Stimulated activated naive B cell treated with anti-CD40 and anti-IgM and Interleukin-4, amounts not matched to agents 10 μg/mL and 1 μg/mL and 100 μg/mL, for 72 hours (primary cell): ENCODE data around the gene LIMK1.

Experiments used
- ATAC-seq, 2 donors: fragments of 150-1000 bp; cut with Tn5 transposase; replicated peaks; 2 replicates each; pipeline ENCODE4 v1.10.0; 2021; ENCODE audit warnings: moderate library complexity in 1 of 2
- DNase-seq: peaks from one replicate; pipeline ENCODE4 v3.0.0; 2021
- H3K27ac Mint-ChIP-seq: one replicate; pipeline ENCODE4 v1.8.0; 2022; ENCODE audit warnings: mild to moderate bottlenecking, mixed read lengths
- H3K27me3 Mint-ChIP-seq, 2 donors: one replicate each; pipeline ENCODE4 v1.8.0; 2022; ENCODE audit warnings: mixed read lengths in 2 of 2
- H3K36me3 Mint-ChIP-seq, 2 donors: one replicate each; pipeline ENCODE4 v1.8.0; 2022; ENCODE audit warnings: mixed read lengths in 2 of 2, mild to moderate bottlenecking in 1 of 2
- H3K4me1 Mint-ChIP-seq, 2 donors: one replicate each; pipeline ENCODE4 v1.8.0; 2022; ENCODE audit warnings: mixed read lengths in 2 of 2, mild to moderate bottlenecking in 1 of 2
- H3K4me3 Mint-ChIP-seq, 2 donors: one replicate each; pipeline ENCODE4 v1.8.0; 2022; ENCODE audit warnings: mild to moderate bottlenecking in 2 of 2, mixed read lengths in 2 of 2, moderate library complexity in 1 of 2
- H3K9me3 Mint-ChIP-seq, 2 donors: one replicate each; pipeline ENCODE4 v1.8.0; 2022; ENCODE audit warnings: mixed read lengths in 2 of 2, mild to moderate bottlenecking in 1 of 2

The LIMK1 gene

DNA sequence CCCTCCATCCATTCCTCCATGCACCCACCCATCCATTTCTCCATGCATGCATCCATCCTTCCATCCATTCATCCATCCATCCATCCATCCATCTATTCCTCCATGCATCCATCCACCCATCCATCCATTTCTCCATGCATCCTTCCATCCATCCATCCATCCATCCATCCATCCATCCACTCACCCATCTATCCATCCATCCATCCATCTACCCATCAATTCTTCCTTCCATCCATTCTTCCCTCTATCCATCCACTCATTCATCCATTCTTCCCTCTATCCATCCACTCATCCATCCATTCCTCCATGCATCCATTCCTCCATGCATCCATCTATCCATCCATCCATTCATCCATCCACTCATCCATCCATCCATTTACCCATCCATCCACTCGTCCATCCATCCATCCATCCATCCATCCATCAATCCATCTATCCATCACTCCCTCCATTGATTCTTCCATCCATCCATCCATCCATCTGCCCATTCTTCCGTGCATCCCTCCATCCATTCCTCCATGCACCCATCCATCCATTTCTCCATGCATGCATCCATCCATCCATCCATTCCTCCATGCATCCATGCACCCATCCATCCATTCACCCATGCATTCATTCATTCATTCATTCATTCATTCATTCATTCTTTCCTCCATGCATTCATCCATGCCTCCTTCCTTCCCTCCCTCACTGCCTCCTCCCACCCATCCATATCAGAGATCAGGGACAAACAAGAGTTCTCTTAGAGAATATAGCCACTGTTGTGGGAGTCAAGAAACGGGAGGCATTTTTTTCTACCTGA lies 33.4 kb upstream of the LIMK1 start:
- no peak for ATAC-seq
- H3K27ac Mint-ChIP-seq = no peak overlapping the region
- H3K4me3 Mint-ChIP-seq = no peak overlapping the region

GRCh38 chr7:74051193-74051592 lies 32.4 kb upstream of the LIMK1 start:
- Mint-ChIP-seq H3K27ac (no peak overlapping the region), H3K27me3 (peaks cover 3 to 9% of the 10 kb centered on the region in 2 donors)

More for the DNA sequence above, 33.4 kb upstream of the LIMK1 start:
- H3K36me3 Mint-ChIP-seq = no peaks in the 10 kb centered on the region
- H3K27me3 Mint-ChIP-seq = peaks cover 0 to 9% of the 10 kb centered on the region in 2 donors
- DNase-seq = no peak
- no peaks in the 10 kb centered on the region for H3K4me1 Mint-ChIP-seq
- H3K9me3 Mint-ChIP-seq = no peaks in the 10 kb centered on the region

DNA sequence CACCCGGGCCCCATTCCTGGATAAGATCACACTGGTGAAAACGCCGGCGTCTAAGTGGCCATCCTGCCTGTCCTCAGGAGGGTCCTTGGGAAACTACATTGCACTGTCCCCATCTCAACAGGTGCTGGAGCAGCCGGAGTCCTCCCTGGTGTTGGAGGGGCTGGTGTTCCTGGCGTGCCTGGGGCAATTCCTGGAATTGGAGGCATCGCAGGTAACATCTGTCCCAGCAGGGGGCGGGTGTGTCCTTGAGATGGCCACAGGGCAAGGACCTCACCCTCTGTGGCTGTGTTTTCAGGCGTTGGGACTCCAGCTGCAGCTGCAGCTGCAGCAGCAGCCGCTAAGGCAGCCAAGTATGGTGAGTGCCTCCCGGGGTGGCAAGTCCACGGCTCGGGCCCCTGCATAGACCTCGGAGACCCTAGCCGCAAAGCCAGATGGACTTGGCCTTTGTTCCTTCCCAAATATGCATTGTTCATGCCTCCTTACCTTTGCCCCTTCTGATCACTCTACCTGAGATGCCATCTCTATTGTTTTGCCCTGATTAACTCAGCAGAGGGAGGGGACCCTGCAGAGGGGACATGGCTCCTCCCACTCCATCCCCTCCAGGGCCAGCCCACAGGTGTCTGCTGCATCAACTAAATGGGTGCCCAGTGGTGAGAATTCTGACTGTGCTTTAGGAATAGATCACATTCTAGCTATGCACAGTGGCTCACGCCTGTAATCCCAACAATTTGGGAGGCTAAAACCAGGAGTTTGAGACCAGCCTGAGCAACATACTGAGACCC lies 31.8 kb upstream of the LIMK1 start:
- Mint-ChIP-seq H3K4me1 (no peaks in the 10 kb centered on the region), H3K27me3 (peaks cover 5 to 9% of the 10 kb centered on the region in 2 donors), H3K9me3 (no peaks in the 10 kb centered on the region), H3K27ac (no peak overlapping the region), H3K36me3 (no peaks in the 10 kb centered on the region), H3K4me3 (no peak overlapping the region)
- ATAC-seq = no peak
- DNase-seq = no peak

More at GRCh38 chr7:74051193-74051592, 32.4 kb upstream of the LIMK1 start:
- H3K4me3 Mint-ChIP-seq = no peak overlapping the region
- no peak for ATAC-seq
- H3K36me3 Mint-ChIP-seq = no peaks in the 10 kb centered on the region
- H3K4me1 Mint-ChIP-seq = no peaks in the 10 kb centered on the region
- no peaks in the 10 kb centered on the region for H3K9me3 Mint-ChIP-seq
- DNase-seq = no peak

GRCh38 chr7:74052628-74053027 lies 31.0 kb upstream of the LIMK1 start:
- Mint-ChIP-seq H3K4me1 (no peaks in the 10 kb centered on the region), H3K4me3 (no peak overlapping the region), H3K27ac (no peak overlapping the region), H3K36me3 (no peaks in the 10 kb centered on the region), H3K9me3 (no peaks in the 10 kb centered on the region), H3K27me3 (peaks cover 7 to 9% of the 10 kb centered on the region in 2 donors)
- ATAC-seq (no peak), DNase-seq (no peak)

DNA sequence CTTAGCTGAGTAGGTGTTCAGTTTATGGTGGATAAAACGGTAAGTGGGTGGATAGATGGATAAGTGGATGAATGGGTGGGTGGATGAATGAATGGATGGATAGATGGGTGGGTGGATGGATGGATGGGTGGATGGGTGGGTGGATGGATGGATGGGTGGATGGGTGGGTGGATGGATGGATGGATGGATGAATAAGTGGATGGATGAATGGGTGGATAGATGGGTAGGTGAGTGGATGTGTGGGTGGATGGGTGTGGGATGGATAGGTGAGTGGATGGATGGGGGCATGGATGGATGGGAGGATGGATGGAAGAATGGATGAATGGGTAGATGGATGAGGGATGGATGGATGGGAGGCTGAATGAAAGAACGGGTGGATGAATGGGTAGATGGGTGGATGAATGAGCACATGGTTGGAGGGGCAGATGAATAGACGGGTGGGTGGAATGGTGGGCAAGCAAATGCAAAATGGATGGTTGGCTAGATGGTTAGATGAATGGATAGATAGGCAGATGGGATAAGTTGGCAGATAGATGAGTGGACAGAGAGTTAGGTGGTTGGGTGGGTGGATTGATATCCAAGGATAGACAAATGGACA lies 29.9 kb upstream of the LIMK1 start:
- H3K27ac Mint-ChIP-seq = no peak overlapping the region
- H3K4me1 Mint-ChIP-seq = no peaks in the 10 kb centered on the region
- H3K4me3 Mint-ChIP-seq = no peak overlapping the region
- H3K27me3 Mint-ChIP-seq = peaks cover 15% of the 10 kb centered on the region in 2 donors
- no peak for ATAC-seq
- DNase-seq = no peak
- no peaks in the 10 kb centered on the region for H3K36me3 Mint-ChIP-seq
- no peaks in the 10 kb centered on the region for H3K9me3 Mint-ChIP-seq

GRCh38 chr7:74056096-74056915 lies 27.3 kb upstream of the LIMK1 start:
- Mint-ChIP-seq H3K27me3 (peaks cover 15% of the 10 kb centered on the region in 2 donors), H3K36me3 (no peaks in the 10 kb centered on the region), H3K27ac (no peak overlapping the region), H3K9me3 (no peaks in the 10 kb centered on the region), H3K4me1 (no peaks in the 10 kb centered on the region), H3K4me3 (no peak overlapping the region)
- DNase-seq = no peak
- no peak for ATAC-seq

- H3K4me1 Mint-ChIP-seq = peaks cover 0 to 3% of the 10 kb centered on the region in 2 donors
- ATAC-seq = no peak
- no peaks in the 10 kb centered on the region for H3K9me3 Mint-ChIP-seq
- H3K4me3 Mint-ChIP-seq = no peak overlapping the region
- H3K36me3 Mint-ChIP-seq = no peaks in the 10 kb centered on the region
- no peak overlapping the region for H3K27ac Mint-ChIP-seq
- DNase-seq = no peak
- H3K27me3 Mint-ChIP-seq = peaks cover 15% of the 10 kb centered on the region in 2 donors
Observed at GRCh38 chr7:74057216-74057925, 26.2 kb upstream of the LIMK1 start.

- H3K27me3 Mint-ChIP-seq = peaks cover 15% of the 10 kb centered on the region in 2 donors
- H3K36me3 Mint-ChIP-seq = no peaks in the 10 kb centered on the region
- DNase-seq = no peak
- no peak overlapping the region for H3K27ac Mint-ChIP-seq
- no peak for ATAC-seq
- H3K4me3 Mint-ChIP-seq = no peak overlapping the region
- no peaks in the 10 kb centered on the region for H3K9me3 Mint-ChIP-seq
- H3K4me1 Mint-ChIP-seq = peaks cover 0 to 3% of the 10 kb centered on the region in 2 donors
Observed at GRCh38 chr7:74057987-74058386, 25.6 kb upstream of the LIMK1 start.

- ATAC-seq (no peak), DNase-seq (no peak)
- Mint-ChIP-seq H3K27me3 (peaks cover 11 to 15% of the 10 kb centered on the region in 2 donors), H3K4me1 (peaks cover 0 to 3% of the 10 kb centered on the region in 2 donors), H3K36me3 (no peaks in the 10 kb centered on the region), H3K4me3 (no peak overlapping the region), H3K9me3 (no peaks in the 10 kb centered on the region), H3K27ac (no peak overlapping the region)
Observed at GRCh38 chr7:74058486-74058885, 25.1 kb upstream of the LIMK1 start.

DNA sequence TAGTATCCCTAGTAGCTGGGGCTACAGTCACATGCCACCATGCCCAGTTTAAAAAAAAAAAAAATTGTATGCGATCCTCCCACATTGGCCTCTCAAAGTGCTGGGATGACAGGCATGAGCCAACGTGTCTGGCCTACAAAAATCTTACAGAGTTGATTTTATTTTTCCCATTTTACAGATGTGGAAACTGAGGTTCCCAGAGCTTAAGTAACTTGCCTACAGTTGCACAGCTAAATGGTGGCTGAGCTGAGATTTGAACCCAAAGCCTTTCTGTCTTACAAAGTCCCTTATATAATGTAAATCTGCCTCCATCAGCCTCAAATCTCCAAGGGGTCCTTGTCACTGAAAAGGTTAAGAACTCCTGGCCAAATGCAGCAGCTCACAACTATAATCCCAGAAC lies 24.6 kb upstream of the LIMK1 start:
- no peak overlapping the region for H3K4me3 Mint-ChIP-seq
- DNase-seq = no peak
- ATAC-seq = no peak
- H3K36me3 Mint-ChIP-seq = no peaks in the 10 kb centered on the region
- H3K9me3 Mint-ChIP-seq = no peaks in the 10 kb centered on the region
- H3K4me1 Mint-ChIP-seq = peaks cover 0 to 3% of the 10 kb centered on the region in 2 donors
- H3K27me3 Mint-ChIP-seq = peaks cover 6 to 15% of the 10 kb centered on the region in 2 donors
- H3K27ac Mint-ChIP-seq = no peak overlapping the region

DNA sequence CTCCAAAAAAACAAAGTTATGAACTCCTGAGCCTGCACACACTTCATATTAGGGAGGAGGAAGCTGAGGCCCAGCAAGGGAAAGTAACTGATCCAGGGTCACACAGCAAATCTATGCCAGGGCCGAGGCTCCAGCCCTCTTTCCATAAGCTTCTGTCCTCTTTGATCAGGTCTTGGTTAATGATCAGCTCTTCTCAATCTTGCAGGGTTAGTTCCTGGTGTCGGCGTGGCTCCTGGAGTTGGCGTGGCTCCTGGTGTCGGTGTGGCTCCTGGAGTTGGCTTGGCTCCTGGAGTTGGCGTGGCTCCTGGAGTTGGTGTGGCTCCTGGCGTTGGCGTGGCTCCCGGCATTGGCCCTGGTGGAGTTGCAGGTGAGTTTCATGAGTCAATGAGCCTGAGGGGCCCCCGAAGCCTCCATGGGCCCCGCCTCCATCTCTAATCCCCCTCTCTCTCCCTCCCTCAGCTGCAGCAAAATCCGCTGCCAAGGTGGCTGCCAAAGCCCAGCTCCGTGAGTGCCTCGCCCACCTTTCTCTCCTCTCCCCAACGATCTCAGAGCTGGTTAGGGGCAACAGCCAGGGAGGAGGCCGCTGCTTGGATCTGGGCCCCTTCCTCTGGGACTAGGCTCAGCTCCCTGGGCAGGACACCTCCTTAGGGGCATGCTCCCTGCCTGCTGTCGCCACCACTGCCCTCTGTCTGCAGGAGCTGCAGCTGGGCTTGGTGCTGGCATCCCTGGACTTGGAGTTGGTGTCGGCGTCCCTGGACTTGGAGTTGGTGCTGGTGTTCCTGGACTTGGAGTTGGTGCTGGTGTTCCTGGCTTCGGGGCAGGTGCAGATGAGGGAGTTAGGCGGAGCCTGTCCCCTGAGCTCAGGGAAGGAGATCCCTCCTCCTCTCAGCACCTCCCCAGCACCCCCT lies 23.7 kb upstream of the LIMK1 start:
- DNase-seq (no peak), ATAC-seq (no peak)
- H3K36me3 Mint-ChIP-seq = no peaks in the 10 kb centered on the region
- H3K9me3 Mint-ChIP-seq = no peaks in the 10 kb centered on the region
- H3K27ac Mint-ChIP-seq = no peak overlapping the region
- peaks cover 6 to 15% of the 10 kb centered on the region in 2 donors for H3K27me3 Mint-ChIP-seq
- no peak overlapping the region for H3K4me3 Mint-ChIP-seq
- peaks cover 0 to 3% of the 10 kb centered on the region in 2 donors for H3K4me1 Mint-ChIP-seq

DNA sequence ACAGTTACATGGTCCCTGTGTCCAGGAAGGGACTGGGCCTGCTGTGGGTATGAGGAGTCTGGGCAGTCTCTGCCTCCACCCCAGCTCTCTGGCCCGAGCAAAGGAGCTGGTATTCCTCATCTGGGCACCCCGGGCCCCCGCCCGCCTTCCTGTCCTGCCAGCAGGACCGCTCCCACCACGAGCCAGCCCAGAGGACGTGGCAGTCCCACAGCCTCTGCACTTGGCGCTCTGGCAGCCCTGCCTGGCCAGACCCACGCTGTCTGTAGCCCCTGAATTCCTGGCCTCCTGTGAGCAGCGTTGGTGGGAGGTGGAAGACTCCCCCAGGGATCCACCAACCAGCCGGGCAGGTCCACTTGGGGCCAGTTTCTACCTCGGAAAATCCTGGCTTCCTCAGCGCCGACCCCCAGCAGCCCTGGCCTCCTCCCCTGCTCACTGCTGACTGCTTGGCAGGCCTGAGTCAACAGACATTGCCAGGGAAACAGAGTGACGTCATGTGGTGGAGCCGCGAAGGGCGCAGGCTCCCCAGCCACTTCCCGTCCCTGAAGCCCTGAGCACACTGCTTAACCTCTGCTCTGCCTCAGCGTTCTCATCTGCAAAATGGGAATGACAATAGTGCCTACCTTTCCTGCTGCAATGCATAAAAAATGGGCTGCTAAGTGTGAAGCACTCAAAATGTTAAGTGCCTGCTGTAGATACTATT lies 21.6 kb upstream of the LIMK1 start:
- ATAC-seq (peak in 1 of 2 donors; percentile 89), DNase-seq (peak; percentile 27)
- no peaks in the 10 kb centered on the region for H3K36me3 Mint-ChIP-seq
- H3K9me3 Mint-ChIP-seq = no peaks in the 10 kb centered on the region
- H3K27ac Mint-ChIP-seq = peak overlapping the region; percentile 63
- H3K27me3 Mint-ChIP-seq = peaks cover 6 to 11% of the 10 kb centered on the region in 2 donors
- no peak overlapping the region for H3K4me3 Mint-ChIP-seq
- peaks cover 0 to 3% of the 10 kb centered on the region in 2 donors for H3K4me1 Mint-ChIP-seq
